ENCODE measurements around the gene MATCAP1. TPM values are rescaled to one million over a fixed set of nuclear protein-coding genes. Genes with fewer than 3 reads are reported as not detected.

The MATCAP1 gene
- total RNA-seq, 5 donors from 2014 or later (not counting 1 experiment from before 2014, with no cell fraction given): 11.3 to 16.5 (median 14.8) TPM

- peak; percentile 1 to 23 (median 10) for ATAC-seq (replicated peaks in 1 of 4)
Observed at GRCh38 chr16:67184453-67184994, 761 bp upstream of the MATCAP1 start.

GRCh38 chr16:67183284-67183626 is 508 bp downstream of the MATCAP1 start:
- no peak for DNase-seq
- H3K27ac Mint-ChIP-seq: no peak overlapping the region
- no peaks in the 10 kb centered on the region for H3K36me3 Mint-ChIP-seq
- no peak overlapping the region for H3K4me3 Mint-ChIP-seq
- CTCF ChIA-PET: interaction anchor here (1.3 to 2.1 kb wide), 2 partner anchors 24 to 172 kb away, joined by 3 to 4 read pairs; partner anchors contain the start of genes FBXL8 (in 1 of the 2) and TRADD (in 1 of the 2)
- WGBS (ENCODE audit: insufficient coverage): 8% methylated on average over 8 of the region's 11 CpGs
- peak overlapping the region; percentile 76 to 80 for H3K4me3 ChIP-seq (ENCODE audit: control insufficient read depth in 1 of 2, extremely low read depth in 1 of 2, low read length in 1 of 2)
- H3K9me3 ChIP-seq: no peaks in the 10 kb centered on the region
- H3K27me3 ChIP-seq (replicated peaks in 1 of 2; ENCODE audit: control insufficient read depth in 2 of 2, extremely low read depth in 1 of 2, insufficient read depth in 2 of 2, low read length in 1 of 2): peaks cover 0 to 42% of the 10 kb centered on the region in 2 experiments
- POLR2A ChIA-PET: interaction anchor here in 1 of 2 donors (0.6 kb wide), 1 partner anchor 239 kb away, joined by 3 read pairs; no protein-coding TSS in a partner anchor
- H3K27me3 Mint-ChIP-seq: peaks cover 4 to 10% of the 10 kb centered on the region in 2 donors
- H3K9me3 Mint-ChIP-seq: no peaks in the 10 kb centered on the region
- peaks cover 4 to 32% of the 10 kb centered on the region in 2 experiments for H3K4me1 ChIP-seq (ENCODE audit: control insufficient read depth in 1 of 2, extremely low read depth in 1 of 2, insufficient read depth in 2 of 2, low read length in 2 of 2)
- H3K4me1 Mint-ChIP-seq: peaks cover 16 to 21% (median 17%) of the 10 kb centered on the region in 3 donors
- peak overlapping the region; percentile 84 for H3K27ac ChIP-seq (ENCODE audit: low read length)
- no peaks in the 10 kb centered on the region for H3K36me3 ChIP-seq (ENCODE audit: control insufficient read depth in 2 of 2, extremely low read depth in 1 of 2, insufficient read depth in 1 of 2, low read length in 1 of 2)
- ATAC-seq (replicated peaks in 1 of 4): no peak

More at GRCh38 chr16:67184453-67184994, 761 bp upstream of the MATCAP1 start:
- POLR2A ChIA-PET: no interaction called here
- DNase-seq: peak in 2 of 35 experiments; percentile 30 to 32
- 9% methylated on average over 59 of the region's 59 CpGs for WGBS (ENCODE audit: insufficient coverage)
- H3K4me3 Mint-ChIP-seq: peak overlapping the region in 1 of 3 donors; percentile 82
- no peaks in the 10 kb centered on the region for H3K36me3 ChIP-seq (ENCODE audit: control insufficient read depth in 2 of 2, extremely low read depth in 1 of 2, insufficient read depth in 1 of 2, low read length in 1 of 2)
- H3K27ac ChIP-seq (ENCODE audit: low read length): no peak overlapping the region
- peaks cover 0 to 37% of the 10 kb centered on the region in 2 experiments for H3K27me3 ChIP-seq (replicated peaks in 1 of 2; ENCODE audit: control insufficient read depth in 2 of 2, extremely low read depth in 1 of 2, insufficient read depth in 2 of 2, low read length in 1 of 2)
- H3K36me3 Mint-ChIP-seq: no peaks in the 10 kb centered on the region
- no peaks in the 10 kb centered on the region for H3K9me3 ChIP-seq
- no peaks in the 10 kb centered on the region for H3K9me3 Mint-ChIP-seq
- H3K4me3 ChIP-seq (ENCODE audit: control insufficient read depth in 1 of 2, extremely low read depth in 1 of 2, low read length in 1 of 2): peak overlapping the region; percentile 76 to 80
- H3K4me1 ChIP-seq (ENCODE audit: control insufficient read depth in 1 of 2, extremely low read depth in 1 of 2, insufficient read depth in 2 of 2, low read length in 2 of 2): peaks cover 4 to 22% of the 10 kb centered on the region in 2 experiments
- H3K27ac Mint-ChIP-seq: no peak overlapping the region
- CTCF ChIA-PET: interaction anchor here (0.6 to 1.6 kb wide), 4 partner anchors 9 to 167 kb away, joined by 4 to 10 read pairs (median 6); partner anchors contain the start of genes FBXL8 (in 1 of the 2) and TRADD (in 1 of the 2)
- H3K27me3 Mint-ChIP-seq: peaks cover 0 to 6% of the 10 kb centered on the region in 2 donors
- H3K4me1 Mint-ChIP-seq: peaks cover 11 to 15% (median 14%) of the 10 kb centered on the region in 3 donors

DNA sequence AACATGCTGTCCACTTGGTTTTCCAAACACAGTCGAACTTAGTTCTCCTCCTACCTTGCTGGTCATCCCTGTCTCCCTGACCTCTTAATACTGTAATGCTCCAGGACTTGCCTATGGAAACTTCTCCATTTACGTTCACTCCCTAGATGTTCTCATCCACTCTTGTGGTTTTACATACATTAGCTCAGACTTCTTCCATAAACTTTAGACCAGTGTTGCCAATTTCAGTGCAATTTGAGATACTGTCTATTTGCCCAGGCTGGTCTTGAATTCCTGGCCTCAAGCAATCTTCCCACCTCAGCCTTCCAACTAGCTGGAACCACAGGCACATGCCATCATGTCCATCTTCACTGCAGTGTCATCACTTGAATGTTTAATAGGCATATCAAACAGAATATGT is 1.5 kb downstream of the MATCAP1 start:
- no peak for ATAC-seq (replicated peaks in 1 of 4)
- Mint-ChIP-seq H3K27me3 (peaks cover 9 to 13% of the 10 kb centered on the region in 2 donors), H3K36me3 (no peaks in the 10 kb centered on the region), H3K27ac (no peak overlapping the region), H3K9me3 (no peaks in the 10 kb centered on the region), H3K4me1 (peaks cover 21 to 30% (median 22%) of the 10 kb centered on the region in 3 donors), H3K4me3 (no peak overlapping the region)
- Histone ChIP-seq H3K27me3 (replicated peaks in 1 of 2; ENCODE audit: control insufficient read depth in 2 of 2, extremely low read depth in 1 of 2, insufficient read depth in 2 of 2, low read length in 1 of 2) (peaks cover 3 to 43% of the 10 kb centered on the region in 2 experiments), H3K36me3 (ENCODE audit: control insufficient read depth in 2 of 2, extremely low read depth in 1 of 2, insufficient read depth in 1 of 2, low read length in 1 of 2) (no peaks in the 10 kb centered on the region), H3K27ac (ENCODE audit: low read length) (no peak overlapping the region), H3K9me3 (no peaks in the 10 kb centered on the region), H3K4me1 (ENCODE audit: control insufficient read depth in 1 of 2, extremely low read depth in 1 of 2, insufficient read depth in 2 of 2, low read length in 2 of 2) (peaks cover 4 to 42% of the 10 kb centered on the region in 2 experiments), H3K4me3 (ENCODE audit: control insufficient read depth in 1 of 2, extremely low read depth in 1 of 2, low read length in 1 of 2) (no peak overlapping the region)
- WGBS (ENCODE audit: insufficient coverage): 100% methylated on average over 2 of the region's 2 CpGs
- POLR2A ChIA-PET: interaction anchor here in 1 of 2 donors (1.0 kb wide), 1 partner anchor 230 kb away, joined by 10 read pairs; no protein-coding TSS in a partner anchor
- CTCF ChIA-PET: interaction anchor here (0.7 to 2.1 kb wide), 2 partner anchors 23 to 29 kb away, joined by 4 to 8 read pairs; partner anchors contain the start of genes FBXL8 (in 1 of the 2) and TRADD (in 1 of the 2)
- DNase-seq: no peak

- H3K9me3 Mint-ChIP-seq: no peaks in the 10 kb centered on the region
- ChIA-PET CTCF (interaction anchor here (0.7 to 2.1 kb wide), 2 partner anchors 22 to 28 kb away, joined by 4 to 8 read pairs; partner anchors contain the start of genes FBXL8 (in 1 of the 2) and TRADD (in 1 of the 2)), POLR2A (interaction anchor here in 1 of 2 donors (1.0 kb wide), 1 partner anchor 229 kb away, joined by 10 read pairs; no protein-coding TSS in a partner anchor)
- no peaks in the 10 kb centered on the region for H3K36me3 ChIP-seq (ENCODE audit: control insufficient read depth in 2 of 2, extremely low read depth in 1 of 2, insufficient read depth in 1 of 2, low read length in 1 of 2)
- H3K36me3 Mint-ChIP-seq: no peaks in the 10 kb centered on the region
- peaks cover 6 to 41% of the 10 kb centered on the region in 2 experiments for H3K27me3 ChIP-seq (replicated peaks in 1 of 2; ENCODE audit: control insufficient read depth in 2 of 2, extremely low read depth in 1 of 2, insufficient read depth in 2 of 2, low read length in 1 of 2)
- no peak overlapping the region for H3K4me3 Mint-ChIP-seq
- no peaks in the 10 kb centered on the region for H3K9me3 ChIP-seq
- peaks cover 22 to 34% (median 23%) of the 10 kb centered on the region in 3 donors for H3K4me1 Mint-ChIP-seq
- no peak overlapping the region for H3K27ac Mint-ChIP-seq
- 94% methylated on average over 2 of the region's 2 CpGs for WGBS (ENCODE audit: insufficient coverage)
- DNase-seq: no peak
- H3K27ac ChIP-seq (ENCODE audit: low read length): no peak overlapping the region
- peaks cover 14 to 21% of the 10 kb centered on the region in 2 donors for H3K27me3 Mint-ChIP-seq
- H3K4me3 ChIP-seq (ENCODE audit: control insufficient read depth in 1 of 2, extremely low read depth in 1 of 2, low read length in 1 of 2): no peak overlapping the region
- ATAC-seq (replicated peaks in 1 of 4): no peak
- peaks cover 4 to 42% of the 10 kb centered on the region in 2 experiments for H3K4me1 ChIP-seq (ENCODE audit: control insufficient read depth in 1 of 2, extremely low read depth in 1 of 2, insufficient read depth in 2 of 2, low read length in 2 of 2)
Observed at GRCh38 chr16:67181346-67181745, 2.4 kb downstream of the MATCAP1 start.

DNA sequence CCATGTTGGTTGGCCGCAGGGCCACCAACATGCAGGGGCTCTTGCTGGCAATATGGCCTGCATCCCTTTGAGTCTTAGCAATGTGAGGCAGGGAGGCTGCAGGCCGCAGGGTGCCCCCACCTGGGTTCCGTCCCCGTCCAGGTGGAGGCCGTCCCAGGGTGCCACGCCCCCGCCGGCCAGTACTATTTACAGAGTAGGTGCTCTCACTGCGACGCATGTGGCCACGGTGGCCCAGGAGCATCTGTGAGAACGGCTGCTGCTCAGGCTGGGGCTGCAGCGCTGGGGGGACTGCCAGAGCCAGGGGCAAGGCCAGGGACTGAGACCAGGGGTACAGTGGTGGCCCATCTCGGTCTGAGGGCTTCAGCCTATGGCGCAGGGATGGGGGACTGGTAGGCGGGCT is 3.6 kb downstream of the MATCAP1 start:
- no peak for DNase-seq
- no peak for ATAC-seq (replicated peaks in 1 of 4)
- 93% methylated on average over 15 of the region's 16 CpGs for WGBS (ENCODE audit: insufficient coverage)
- Mint-ChIP-seq H3K27me3 (peaks cover 14 to 18% of the 10 kb centered on the region in 2 donors), H3K4me3 (no peak overlapping the region), H3K27ac (no peak overlapping the region), H3K4me1 (peaks cover 17 to 29% (median 17%) of the 10 kb centered on the region in 3 donors), H3K36me3 (no peaks in the 10 kb centered on the region), H3K9me3 (no peaks in the 10 kb centered on the region)
- ChIA-PET CTCF (interaction anchor here (0.6 to 0.9 kb wide), 2 partner anchors 19 to 201 kb away, joined by 3 read pairs; no protein-coding TSS in a partner anchor), POLR2A (no interaction called here)
- Histone ChIP-seq H3K27ac (ENCODE audit: low read length) (no peak overlapping the region), H3K4me1 (ENCODE audit: control insufficient read depth in 1 of 2, extremely low read depth in 1 of 2, insufficient read depth in 2 of 2, low read length in 2 of 2) (peaks cover 4 to 37% of the 10 kb centered on the region in 2 experiments), H3K9me3 (no peaks in the 10 kb centered on the region), H3K4me3 (ENCODE audit: control insufficient read depth in 1 of 2, extremely low read depth in 1 of 2, low read length in 1 of 2) (no peak overlapping the region), H3K27me3 (replicated peaks in 1 of 2; ENCODE audit: control insufficient read depth in 2 of 2, extremely low read depth in 1 of 2, insufficient read depth in 2 of 2, low read length in 1 of 2) (peaks cover 9 to 42% of the 10 kb centered on the region in 2 experiments), H3K36me3 (ENCODE audit: control insufficient read depth in 2 of 2, extremely low read depth in 1 of 2, insufficient read depth in 1 of 2, low read length in 1 of 2) (no peaks in the 10 kb centered on the region)

- Histone ChIP-seq H3K4me1 (ENCODE audit: control insufficient read depth in 1 of 2, extremely low read depth in 1 of 2, insufficient read depth in 2 of 2, low read length in 2 of 2) (peaks cover 4 to 37% of the 10 kb centered on the region in 2 experiments), H3K9me3 (no peaks in the 10 kb centered on the region), H3K27ac (ENCODE audit: low read length) (no peak overlapping the region), H3K36me3 (ENCODE audit: control insufficient read depth in 2 of 2, extremely low read depth in 1 of 2, insufficient read depth in 1 of 2, low read length in 1 of 2) (no peaks in the 10 kb centered on the region), H3K27me3 (replicated peaks in 1 of 2; ENCODE audit: control insufficient read depth in 2 of 2, extremely low read depth in 1 of 2, insufficient read depth in 2 of 2, low read length in 1 of 2) (peaks cover 13 to 46% of the 10 kb centered on the region in 2 experiments), H3K4me3 (ENCODE audit: control insufficient read depth in 1 of 2, extremely low read depth in 1 of 2, low read length in 1 of 2) (no peak overlapping the region)
- peaks cover 12 to 25% (median 12%) of the 10 kb centered on the region in 3 donors for H3K4me1 Mint-ChIP-seq
- ATAC-seq (replicated peaks in 1 of 4) (no peak), DNase-seq (no peak)
- peaks cover 14 to 18% of the 10 kb centered on the region in 2 donors for H3K27me3 Mint-ChIP-seq
- WGBS (ENCODE audit: insufficient coverage): 92% methylated on average over 11 of the region's 13 CpGs
- no peaks in the 10 kb centered on the region for H3K36me3 Mint-ChIP-seq
- peak overlapping the region in 1 of 3 donors; percentile 13 for H3K4me3 Mint-ChIP-seq
- CTCF ChIA-PET: interaction anchor here in 1 of 2 donors (0.5 to 0.9 kb wide), 3 partner anchors 22 to 889 kb away, joined by 3 to 4 read pairs (median 3); no protein-coding TSS in a partner anchor
- no peaks in the 10 kb centered on the region for H3K9me3 Mint-ChIP-seq
- POLR2A ChIA-PET: no interaction called here
- no peak overlapping the region for H3K27ac Mint-ChIP-seq
Observed at GRCh38 chr16:67179421-67180080, 4.2 kb downstream of the MATCAP1 start.

Measured in T-cell (primary cell).